ENCODE results near the gene INS.

Gene INS

DNA sequence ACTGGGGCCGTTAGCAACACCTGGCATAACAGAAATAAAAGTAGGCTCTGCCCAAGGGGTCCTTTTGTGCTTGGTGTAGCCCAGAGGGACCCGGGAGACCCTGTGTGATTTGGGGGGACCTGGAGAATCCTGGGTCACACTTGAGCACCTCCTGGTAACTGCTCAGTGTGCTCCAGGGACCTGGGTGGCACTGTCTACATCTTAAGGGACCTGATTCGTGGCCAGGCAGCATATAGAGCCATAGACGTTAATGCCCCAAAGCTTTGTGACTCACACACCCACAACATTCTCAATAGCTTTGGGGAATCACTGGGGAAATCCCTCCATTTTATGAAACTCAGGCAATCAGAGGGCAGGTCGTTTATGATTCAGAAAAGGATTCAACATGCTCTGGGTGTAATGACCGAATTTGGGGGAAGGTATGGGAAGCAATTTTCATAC, 18.2 kb downstream of the INS start:
- no peak for DNase-seq

DNA sequence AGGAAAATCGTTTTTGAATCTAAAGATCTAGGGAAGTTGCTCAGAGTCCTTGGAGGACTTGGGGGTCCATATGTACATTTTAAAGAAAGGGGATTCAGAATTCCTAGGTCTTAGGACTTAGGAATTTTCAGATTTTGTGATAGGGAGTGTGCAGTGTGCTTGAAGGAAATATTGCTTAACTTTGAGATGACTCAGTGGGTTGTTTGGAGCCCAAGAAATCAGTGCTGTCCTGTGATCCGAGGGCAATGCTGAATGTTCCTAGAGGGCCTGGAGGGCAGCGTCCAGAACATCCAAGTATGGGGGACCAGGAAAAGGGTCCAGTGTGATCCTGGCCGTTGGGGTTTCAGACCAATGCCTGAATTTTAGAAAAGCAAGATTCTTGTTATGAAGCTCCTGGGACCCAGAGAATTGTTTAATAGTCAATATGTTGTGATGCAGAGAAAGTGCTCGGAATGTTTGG, 18.7 kb downstream of the INS start:
- DNase-seq = no peak

DNA sequence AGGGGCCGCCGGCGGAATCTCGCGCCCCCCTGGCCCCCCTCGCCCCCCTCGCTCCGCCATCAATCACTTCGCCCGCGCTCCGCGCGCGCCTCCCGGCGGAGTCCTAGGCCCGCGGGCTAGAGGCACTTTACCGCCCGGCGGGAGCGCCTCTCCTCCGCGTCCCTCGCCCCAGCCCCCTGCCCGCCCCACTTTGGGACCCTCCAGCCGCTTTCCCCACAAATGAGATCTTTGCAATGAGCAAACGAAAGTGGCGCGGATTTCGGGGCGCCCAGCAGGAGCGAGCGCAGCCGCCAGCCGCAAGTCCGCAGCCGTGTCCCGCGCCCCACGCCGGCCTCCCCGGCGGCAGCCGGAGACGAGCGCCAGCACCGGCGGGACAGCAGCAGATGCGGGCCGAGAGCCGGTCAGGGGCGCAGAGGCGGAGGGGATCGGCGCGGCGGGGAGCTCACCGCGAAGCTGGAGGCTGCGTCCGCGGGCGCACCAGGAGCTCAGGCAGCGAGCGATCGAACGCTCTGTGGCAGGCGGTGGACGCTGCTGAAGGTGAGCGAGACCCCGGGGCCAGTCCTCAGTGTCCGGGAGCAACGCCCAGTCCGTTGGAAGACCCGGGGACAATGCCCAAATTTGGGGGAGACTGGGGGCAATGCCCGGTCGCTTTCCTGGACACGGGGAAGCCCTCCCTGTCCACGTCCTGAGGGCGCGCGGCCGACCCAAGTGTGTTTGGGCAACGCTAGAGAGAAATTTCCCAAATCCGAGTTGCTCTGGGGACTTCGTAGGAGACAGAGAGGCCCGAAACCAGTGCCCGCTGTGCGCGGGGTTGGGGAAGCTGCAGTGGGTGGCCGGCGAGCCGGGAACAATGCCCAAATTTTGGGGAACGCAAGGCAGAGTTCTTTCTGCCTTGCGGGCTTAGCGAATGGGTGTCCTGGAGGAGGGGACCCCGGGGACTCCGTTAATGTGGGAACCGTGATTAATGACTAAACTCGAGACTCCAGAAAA, 20.3 kb downstream of the INS start:
- DNase-seq = no peak

DNA sequence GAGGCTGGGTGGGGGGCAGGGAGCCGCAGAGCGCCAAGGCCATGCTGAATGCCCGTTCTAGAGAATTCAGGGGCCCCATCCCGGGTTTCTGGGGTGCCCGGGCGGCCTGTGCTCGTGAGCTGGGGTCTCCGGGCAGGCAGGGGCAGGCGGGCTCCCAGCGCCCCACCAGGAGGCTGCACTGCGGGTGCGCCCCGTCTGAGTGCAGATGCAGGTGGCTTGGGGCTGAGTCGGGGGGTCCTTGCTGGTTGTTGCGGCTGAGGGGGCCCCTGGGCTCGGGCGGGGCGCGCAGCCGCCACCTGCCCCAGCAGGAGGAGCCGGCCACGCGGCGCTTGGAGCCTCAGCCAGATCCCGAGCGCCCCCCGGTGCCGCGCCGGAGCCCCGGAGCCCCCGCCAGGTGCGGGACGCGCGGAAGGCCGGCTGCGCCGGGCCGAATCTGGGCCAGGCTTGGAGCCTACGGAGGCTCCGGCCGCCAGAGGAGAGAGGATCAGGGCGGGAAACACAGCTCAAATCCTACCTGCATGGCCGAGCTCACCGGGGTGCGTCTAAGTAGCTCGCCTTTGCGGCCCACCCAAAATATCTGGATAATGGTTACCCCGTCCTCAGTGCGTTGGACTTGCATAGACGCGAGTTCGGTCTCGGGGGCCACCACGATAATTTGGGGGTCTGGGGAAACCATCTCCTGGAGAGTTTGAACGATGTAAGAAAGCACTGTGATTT, 21.2 kb downstream of the INS start:
- DNase-seq = no peak

DNA sequence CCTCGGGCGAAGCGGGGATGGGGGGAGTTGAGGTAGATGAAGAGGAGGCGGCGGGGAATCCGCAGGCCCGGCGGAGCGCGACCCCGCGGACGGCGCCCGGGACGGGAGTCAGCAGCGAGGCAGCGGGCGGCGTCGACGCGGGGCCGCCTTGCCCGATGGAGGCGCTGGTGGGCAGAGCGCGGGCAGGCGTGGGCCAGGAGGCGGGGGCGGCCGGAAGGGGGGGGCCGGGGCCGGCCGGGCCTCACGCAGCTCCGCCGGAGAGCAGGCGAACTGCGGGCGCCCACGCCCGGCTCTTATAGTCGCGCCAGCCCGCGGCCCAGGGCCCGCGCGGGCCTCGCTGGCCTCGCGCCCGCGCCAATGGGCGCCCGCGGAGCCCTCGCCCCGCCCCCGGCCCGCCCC, 21.9 kb downstream of the INS start, which contains the start of gene IGF2:
IGF2 (minus strand) TSS at position 267 of the 399 bp plus-strand sequence. CDS start 3,866 bp downstream, outside the sequence.
- no peak for DNase-seq

DNA sequence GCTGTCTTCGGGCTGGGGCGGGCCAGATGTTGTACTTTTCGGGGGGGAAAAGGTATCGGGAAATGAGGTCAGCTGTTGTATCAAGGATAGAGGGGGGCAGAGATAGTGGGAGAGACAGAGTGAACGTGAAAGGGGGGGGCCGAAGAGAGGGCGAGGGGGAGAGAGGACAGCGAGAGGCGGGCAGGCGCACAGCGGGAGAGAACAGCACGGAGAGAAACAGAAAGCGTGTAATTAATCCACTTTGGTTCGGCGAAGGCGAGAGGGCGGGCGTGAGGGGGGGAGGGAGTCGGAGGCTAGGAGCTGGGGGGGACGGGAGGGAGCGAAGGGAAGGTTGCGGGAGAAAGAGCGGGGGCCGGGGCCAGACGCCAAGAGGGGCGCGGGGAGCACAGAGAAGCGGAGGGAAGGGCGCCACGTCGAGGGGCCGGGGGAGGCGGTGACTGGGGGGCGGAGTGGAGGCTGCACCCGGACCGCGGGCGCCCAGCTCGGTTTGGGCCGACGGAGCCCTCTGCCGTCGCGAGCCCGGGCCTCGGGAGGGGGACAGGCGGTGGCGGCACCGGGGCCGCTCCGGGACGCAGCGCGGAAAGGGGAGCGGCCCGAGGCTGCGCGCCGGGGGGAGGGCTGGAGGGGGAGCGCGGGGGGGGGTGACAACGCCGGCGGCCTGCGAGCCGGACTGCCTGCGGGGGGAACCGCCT, 22.4 kb downstream of the INS start:
- no peak for DNase-seq

DNA sequence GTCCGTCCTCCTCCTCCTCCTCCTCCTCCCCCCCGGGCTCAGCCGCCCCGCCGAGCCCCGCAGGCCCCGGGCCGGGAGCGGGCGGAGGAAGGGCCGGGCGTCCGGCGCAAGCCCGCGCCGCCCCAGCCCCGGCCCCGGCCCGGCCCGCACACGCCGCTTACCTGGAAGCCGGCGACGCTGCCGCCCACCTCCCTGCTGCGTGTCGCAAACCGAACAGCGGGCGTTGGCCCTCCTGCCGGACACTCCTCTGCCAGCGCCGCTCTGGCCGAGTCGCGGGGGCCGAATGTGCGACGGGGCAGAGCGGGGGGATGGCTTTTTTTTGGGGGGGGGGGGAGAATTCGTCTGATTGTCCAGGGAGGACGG, 23.0 kb downstream of the INS start:
- no peak for DNase-seq

DNA sequence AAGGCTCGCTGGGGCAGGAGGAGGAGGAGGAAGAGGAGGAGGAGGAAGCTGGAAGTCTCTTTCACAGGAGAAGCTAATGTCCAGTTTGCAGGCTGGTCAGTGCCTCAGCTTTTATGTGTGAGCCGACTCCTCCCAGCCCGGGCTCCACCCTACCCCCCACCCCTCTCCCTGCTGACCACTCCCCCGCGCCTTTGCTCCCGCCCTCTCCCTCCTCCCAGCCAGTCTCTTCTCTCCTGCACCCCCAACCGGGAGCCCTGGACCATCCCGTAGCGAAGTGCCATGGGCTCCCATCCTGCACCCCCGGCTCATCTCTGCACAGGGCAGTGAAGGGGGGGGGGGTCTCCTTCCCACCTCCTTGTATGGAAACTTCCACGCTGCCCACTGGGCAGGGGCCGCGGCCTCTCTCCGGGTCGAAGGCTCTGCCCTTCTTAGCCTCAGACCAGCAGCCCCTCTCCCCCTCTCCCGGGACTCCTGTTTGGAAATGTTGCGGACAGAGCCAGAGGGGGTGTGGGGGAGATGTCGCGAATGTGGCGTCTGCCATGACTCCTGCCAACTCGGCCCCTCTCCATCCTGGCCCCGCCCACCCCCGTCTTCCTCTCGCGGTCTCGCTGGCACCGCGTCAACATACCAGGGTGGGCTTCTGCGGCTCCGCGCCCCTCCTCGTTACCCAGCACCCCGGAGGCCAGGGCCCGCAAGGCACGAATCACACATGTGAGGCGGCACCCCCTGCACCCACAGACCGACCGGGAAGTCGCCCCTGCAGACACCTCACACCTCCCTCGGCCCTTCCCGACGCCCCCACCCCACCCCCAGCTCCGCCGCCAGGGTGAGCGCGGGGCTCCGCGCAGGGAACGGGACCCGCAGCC, 23.6 kb downstream of the INS start:
- no peak for DNase-seq

DNA sequence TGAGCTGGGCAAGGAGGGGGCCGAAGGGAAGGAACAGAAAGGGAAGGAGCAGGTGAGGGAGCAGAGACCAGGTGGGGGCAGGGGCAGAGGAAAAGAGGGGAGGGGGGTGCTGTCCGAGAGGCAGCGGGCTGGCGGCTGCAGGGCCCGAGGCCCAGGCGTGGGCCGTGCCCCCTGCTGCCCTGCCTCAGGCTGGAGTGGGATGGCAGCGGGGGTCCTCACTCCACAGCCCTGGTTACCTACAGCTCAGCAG, 24.1 kb downstream of the INS start:
- no peak for DNase-seq

DNA sequence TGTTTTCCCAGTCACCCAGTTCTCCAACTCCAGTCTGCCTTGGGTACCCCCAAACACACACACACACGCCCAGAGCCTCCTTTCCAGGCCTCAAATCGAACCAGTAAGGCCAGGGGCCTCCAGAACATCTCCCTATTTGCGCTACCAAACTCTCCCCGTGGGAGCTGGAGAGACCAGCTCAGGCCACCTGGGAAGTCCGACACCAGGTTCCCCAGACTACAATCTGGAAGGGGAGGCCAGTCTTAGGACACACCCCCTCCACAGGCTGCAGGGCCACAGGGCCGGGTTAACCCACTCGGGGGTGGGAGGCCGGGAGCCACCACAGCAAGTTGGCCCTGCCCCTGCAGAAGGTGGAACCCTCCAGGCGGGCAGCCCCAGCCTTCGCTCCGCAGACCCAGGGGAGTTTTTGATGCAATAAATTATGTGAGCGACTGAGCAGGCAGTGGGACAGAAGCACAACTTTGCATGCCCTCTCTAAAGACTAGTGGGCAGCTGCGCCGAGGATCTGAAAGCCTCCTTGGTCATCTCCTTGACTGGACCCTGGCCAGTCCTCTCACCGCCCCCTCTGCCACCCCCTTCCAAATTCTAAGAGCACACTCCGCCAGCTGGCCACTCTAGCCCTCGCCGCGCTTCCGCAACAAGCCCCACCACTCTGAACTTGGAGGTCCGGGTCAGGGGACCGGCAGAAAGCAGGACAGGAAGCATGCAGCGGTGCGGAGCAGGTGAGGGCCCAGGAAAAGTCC, 24.6 kb downstream of the INS start:
- no peak for DNase-seq

DNA sequence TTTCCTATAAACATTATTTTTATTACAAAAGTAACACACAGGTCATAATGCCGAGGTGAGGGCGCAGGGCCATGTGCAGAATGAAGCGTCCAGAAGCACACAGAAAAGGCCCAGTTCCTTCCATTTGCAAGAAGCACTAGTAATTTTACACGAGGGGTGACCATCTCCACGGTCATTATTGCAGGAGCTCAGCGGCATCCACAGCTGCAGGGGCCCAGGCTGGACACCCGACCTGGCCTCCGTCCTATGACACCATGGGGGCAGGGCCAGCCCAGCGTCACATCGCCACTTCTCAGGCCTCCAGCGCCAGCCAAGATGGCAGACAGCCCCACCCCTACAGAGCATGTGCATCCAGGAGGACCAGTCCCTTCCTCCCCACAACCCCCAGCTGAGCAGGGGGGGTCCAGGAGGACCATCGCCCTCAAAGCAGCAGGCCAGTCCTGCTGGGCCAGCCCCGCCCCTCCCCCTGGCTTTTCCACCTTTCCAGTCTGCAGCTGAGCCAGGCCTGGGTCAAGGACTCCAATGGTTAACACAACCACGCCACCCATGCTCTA, 25.3 kb downstream of the INS start:
- no peak for DNase-seq

DNA sequence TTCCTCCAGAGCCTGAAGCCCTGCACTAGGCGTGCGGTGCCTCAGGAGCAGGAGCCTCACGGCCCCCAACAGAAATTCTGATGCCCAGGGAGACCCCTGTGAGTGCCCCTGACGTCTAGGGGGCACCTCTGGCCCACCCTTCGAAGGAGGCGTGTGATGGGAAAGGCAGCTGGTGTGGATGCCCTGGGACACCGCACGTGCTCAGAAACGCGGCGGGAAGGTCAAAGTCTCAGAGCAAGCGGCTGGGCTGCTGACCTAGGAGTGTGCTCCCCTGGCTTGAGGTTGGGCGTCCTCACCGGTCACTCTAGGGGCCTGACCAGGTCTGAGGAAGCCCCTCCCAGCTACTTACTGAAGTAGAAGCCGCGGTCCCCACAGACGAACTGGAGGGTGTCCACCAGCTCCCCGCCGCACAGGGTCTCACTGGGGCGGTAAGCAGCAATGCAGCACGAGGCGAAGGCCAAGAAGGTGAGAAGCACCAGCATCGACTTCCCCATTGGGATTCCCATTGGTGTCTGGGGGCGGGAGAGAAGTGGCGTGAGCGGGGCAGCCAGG, 25.9 kb downstream of the INS start:
- DNase-seq = no peak

DNA sequence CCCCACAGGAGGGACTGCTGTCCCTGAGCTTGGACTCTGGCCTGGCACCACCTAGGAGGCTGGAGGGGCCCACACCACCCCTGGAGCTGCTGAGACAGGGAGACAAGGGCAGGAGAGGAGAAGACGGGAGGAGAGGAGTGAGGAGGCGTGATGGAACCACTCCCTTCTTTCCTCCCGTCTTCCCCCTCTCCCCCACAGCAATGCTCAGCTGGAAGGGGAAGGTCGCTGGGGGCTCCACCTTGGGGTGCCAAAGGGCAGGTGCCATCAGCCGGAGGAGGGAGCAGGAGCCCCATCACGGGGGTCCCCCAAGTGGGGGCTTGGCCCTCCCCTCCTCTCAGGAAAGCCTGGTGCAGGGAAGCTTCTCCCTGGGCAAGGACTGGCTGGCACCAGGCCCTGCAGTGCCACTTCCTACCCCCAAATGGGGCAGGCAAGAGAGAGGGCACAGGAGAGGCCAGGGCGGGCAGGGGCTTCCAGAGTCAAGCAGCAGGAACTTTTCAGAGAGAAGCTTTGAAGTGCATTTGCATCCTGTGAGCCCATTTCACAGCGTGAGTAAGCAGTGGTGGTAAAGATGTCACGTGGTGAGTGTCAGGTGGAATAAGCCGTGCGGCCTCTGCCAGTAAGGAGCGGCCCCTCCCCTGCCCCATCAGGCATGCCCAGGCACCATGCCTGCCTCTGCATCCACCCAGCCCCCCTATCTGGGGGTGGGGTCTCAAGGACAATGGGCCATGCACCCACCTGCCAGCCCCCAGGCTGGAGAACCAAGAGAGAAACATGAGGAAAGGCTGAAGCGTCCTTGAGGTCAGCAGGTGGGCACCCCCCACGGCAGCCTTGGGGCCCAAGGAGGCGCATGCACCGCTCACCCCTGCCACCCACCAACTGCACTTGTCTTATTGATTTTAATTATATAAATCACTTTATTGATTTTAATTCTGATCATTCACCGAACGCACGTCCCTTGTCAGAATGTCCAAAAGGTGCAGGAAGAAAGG, 26.7 kb downstream of the INS start:
- DNase-seq = no peak

DNA sequence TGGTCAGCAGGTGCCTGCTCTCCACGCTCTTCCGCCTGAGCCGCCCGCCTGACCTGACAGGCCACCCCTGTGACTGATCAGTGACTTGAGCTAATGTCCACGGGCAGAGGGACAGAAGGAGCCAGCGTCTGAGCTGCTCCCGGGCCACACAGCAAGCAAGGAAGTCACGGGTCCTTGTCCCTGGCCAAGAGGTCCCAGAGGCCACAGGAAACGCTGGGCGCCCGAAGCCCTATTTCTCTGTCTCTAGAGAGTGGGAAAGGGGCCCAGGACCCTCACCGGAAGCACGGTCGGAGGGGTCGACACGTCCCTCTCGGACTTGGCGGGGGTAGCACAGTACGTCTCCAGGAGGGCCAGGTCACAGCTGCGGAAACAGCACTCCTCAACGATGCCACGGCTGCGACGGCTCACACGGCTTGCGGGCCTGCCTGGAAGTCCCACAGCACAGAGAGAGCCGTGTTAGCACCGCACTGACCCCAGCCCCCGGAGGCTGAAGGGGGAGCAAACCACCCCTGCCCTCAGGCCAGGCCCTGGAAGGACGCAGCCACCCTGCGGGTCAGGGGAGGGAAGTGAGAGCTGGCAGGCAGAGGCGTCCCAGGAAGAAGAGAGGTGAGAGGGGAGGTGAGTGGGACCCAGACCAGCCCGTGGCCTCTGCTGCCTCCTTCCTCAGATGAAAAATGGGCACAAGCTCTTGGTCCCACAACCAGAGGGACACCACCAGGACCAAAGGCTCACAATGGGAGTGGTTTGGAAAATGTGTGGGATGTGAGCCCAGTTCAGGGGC, 27.6 kb downstream of the INS start:
- DNase-seq = no peak

DNA sequence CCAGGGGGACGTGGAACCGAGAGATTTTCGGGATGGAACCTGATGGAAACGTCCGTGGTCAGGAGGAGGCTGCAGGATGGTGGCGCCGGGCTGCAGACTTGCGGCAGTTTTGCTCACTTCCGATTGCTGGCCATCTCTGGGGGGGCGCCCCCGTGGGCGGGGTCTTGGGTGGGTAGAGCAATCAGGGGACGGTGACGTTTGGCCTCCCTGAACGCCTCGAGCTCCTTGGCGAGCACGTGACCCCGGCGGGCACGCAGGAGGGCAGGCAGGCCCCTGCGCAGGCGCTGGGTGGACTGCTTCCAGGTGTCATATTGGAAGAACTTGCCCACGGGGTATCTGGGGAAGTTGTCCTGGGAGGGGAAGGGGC, 28.2 kb downstream of the INS start:
- DNase-seq = no peak

DNA sequence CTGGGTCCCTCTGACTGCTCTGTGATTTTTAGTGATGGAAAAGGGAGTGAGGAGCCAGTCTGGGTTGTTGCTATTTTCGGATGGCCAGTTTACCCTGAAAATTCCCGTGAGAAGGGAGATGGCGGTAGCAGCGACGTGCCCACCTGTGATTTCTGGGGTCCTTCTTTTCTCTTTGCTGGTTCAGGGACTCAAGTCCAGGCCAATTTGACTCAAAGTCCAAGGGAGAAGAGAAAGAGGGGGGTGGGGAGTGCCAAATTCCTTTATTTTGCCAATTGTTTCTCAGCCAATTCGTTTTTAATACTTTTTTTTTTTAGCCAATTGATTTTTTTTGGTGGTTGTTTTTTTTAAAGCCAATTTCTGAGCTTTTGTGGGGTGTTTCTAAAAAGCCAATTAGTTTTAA, 28.8 kb downstream of the INS start:
- DNase-seq = no peak

DNA sequence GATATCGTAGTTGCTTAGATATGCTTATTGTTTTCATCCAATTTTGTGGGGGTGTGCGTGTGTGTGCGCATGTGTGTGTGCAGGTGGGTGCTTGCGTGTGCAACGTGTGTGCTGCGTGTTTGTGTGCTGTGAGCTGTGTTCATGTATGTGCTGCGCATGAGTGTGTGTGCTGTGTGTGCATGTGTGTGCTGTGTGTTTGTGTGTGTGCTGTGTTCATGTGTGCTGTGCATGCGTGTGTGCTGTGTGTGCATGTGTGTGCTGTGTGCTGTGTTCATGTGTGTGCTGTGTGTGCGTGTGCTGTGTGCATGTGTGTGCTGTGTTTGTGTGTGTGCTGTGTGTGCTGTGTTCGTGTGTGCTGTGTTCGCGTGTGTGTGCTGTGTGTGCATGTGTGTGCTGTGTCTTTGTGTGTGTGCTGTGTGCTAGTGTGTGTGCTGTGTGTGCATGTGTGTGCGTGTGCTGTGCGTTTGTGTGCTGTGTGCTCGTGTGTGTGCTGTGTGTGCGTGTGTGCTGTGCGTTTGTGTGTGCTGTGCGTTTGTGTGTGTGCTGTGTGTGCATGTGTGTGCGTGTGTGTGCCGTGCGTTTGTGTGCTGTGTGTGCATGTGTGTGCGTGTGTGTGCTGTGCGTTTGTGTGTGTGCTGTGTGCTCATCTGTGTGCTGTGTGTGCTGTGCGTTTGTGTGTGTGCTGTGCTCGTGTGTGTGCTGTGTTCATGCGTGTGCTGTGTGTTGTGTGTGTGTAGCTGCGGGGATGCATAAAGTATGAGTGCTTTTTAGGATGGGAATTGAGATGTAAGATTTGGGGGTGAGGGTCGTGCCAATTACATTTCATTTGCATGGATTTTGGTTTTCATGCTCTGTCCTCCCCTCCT, 29.4 kb downstream of the INS start:
- no peak for DNase-seq

DNA sequence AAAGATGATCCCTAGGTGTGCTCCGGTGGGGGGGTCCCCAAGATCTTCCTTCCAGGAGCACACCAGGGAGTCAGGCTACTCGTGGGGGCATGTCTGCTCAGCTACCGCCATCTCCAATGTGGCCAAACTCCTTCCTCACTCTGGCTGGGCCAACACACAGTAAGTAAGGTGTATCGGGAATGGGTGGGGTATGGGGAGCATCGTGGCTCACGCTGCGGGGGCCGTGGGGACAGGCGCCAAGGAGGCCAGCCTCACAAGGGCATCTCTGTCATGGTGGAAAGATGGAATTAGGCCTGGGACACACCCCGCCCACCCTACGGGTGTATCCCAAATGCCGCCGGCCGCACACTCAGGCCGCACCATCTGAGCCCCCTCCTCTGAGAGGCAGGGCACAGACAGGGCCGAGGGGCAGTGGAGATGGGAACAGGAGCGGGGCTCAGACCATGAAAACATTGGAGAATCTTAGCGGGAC, 30.1 kb downstream of the INS start:
- DNase-seq = no peak
